K562 (cell line): ENCODE measurements around the gene CXCR3. TPM values are rescaled to one million over a fixed set of nuclear protein-coding genes. Genes with fewer than 3 reads are reported as not detected.

Source experiments
- ATAC-seq: fragments of 200-7000 bp; cut with Tn5 transposase; 3 replicates; pipeline ENCODE4 v1.9.1; 2020; ENCODE audit warnings: moderate library complexity
- BruUV-seq: library from RNA; stranded (reverse); fragments of 400-500 nt; replicated peaks from 2 replicates; lab custom pipeline; 2021; lab: Mats Ljungman, UMichigan
- CTCF ChIA-PET: fragments of 300-600 bp; formaldehyde crosslinking; extraction: SDS; loops from one replicate; lab custom pipeline; 2021; ENCODE audit warnings: low intra/inter-chr PET ratio; lab: Yijun Ruan, JAX
- POLR2A ChIA-PET: fragments of 300-600, 350-650 bp; sonication (Branson Sonifier 250); formaldehyde crosslinking; extraction: SDS; loops from one replicate; lab custom pipeline; 2021; ENCODE audit warnings: antibody characterized with exemption, inconsistent platforms; lab: Yijun Ruan, JAX
- DNase-seq, 4 experiments: peaks; one replicate each; pipeline versions ENCODE4 v3.0.0 to v3.0.0-alpha.2; 2011 to 2018; ENCODE audit warnings: low spot score in 3 of 4, mixed read lengths in 3 of 4; ENCODE audit errors: extremely low read depth in 1 of 4
- FAIRE-seq: peaks from 2 replicates; lab custom pipeline; 2011; peaks lifted over from hg19 to GRCh38; lab: Jason Lieb, UNC
- H2AFZ ChIP-seq: 2 replicates; pipeline ENCODE4 v1.6.0; 2011; ENCODE audit warnings: low read depth, low read length, control low read depth, inconsistent platforms
- H3K27ac ChIP-seq: fragments of 200-600 bp; 3 replicates; pipeline ENCODE4 v1.8.0; 2011; ENCODE audit warnings: low read depth, mild to moderate bottlenecking, control low read depth, inconsistent platforms, low read length, moderate library complexity, mixed read lengths; ENCODE audit errors: extremely low read depth
- H3K27me3 ChIP-seq, 2 experiments: fragments of 300-600 bp in 1 of 2; 2 replicates in 1 of 2; 3 replicates in 1 of 2; pipeline versions ENCODE4 v1.6.0 to v1.8.0; 2011; ENCODE audit warnings: inconsistent platforms in 2 of 2, low read length in 2 of 2, mild to moderate bottlenecking in 1 of 2, mixed read lengths in 1 of 2, moderate library complexity in 1 of 2; ENCODE audit not compliant: control insufficient read depth in 2 of 2, insufficient read depth in 2 of 2
- H3K36me3 ChIP-seq: fragments of 300-600 bp; 3 replicates; pipeline ENCODE4 v1.8.0; 2011; ENCODE audit warnings: mild to moderate bottlenecking, low read length, inconsistent platforms; ENCODE audit not compliant: control insufficient read depth, insufficient read depth
- H3K4me1 ChIP-seq, 2 experiments: fragments of 200-600 bp in 1 of 2; replicated peaks in 1 of 2; 2 replicates in 1 of 2; 3 replicates in 1 of 2; pipeline versions ENCODE4 v1.5.1 to v1.8.0; 2011; ENCODE audit warnings: inconsistent platforms in 2 of 2, low read length in 2 of 2, mild to moderate bottlenecking in 1 of 2, mixed read lengths in 1 of 2, moderate library complexity in 1 of 2; ENCODE audit not compliant: control insufficient read depth in 2 of 2, insufficient read depth in 2 of 2
- H3K4me2 ChIP-seq: 2 replicates; pipeline ENCODE4 v1.6.1; 2011; ENCODE audit warnings: low read length, control low read depth, inconsistent platforms, mixed read lengths; ENCODE audit not compliant: insufficient read depth
- H3K4me3 ChIP-seq: fragments of 200-600 bp; sonication (generic), shearing (Covaris generic); 2 replicates; pipeline ENCODE4 v1.5.1; 2016; ENCODE audit warnings: control low read depth, inconsistent platforms
- H3K79me2 ChIP-seq: fragments of 200-600 bp; 3 replicates; pipeline ENCODE4 v1.8.0; 2011; ENCODE audit warnings: low read length, inconsistent platforms; ENCODE audit not compliant: control insufficient read depth, insufficient read depth
- H3K9ac ChIP-seq, 2 experiments: 2 replicates each; pipeline versions ENCODE4 v1.6.0 to v1.6.1; 2011; ENCODE audit warnings: low read depth in 2 of 2, low read length in 2 of 2, control low read depth in 1 of 2, inconsistent platforms in 1 of 2, mild to moderate bottlenecking in 1 of 2, mixed read lengths in 1 of 2; ENCODE audit not compliant: insufficient read depth in 1 of 2
- H3K9me1 ChIP-seq: one replicate; pipeline ENCODE4 v1.6.0; 2011; ENCODE audit warnings: inconsistent platforms, mild to moderate bottlenecking, low read length, moderate library complexity; ENCODE audit not compliant: control insufficient read depth, insufficient read depth
- H3K9me3 ChIP-seq: replicated peaks from 2 replicates; pipeline ENCODE4 v1.5.1; 2011; ENCODE audit warnings: low read depth, low read length, inconsistent platforms; ENCODE audit not compliant: control insufficient read depth, insufficient read depth
- H4K20me1 ChIP-seq: replicated peaks from 2 replicates; pipeline ENCODE4 v1.6.1; 2011; ENCODE audit warnings: low read length, inconsistent platforms, mixed read lengths; ENCODE audit not compliant: control insufficient read depth, insufficient read depth
- ARID3B ChIP-seq: fragments of 250-450 bp; sonication (Bioruptor Pico); IDR thresholded peaks from 2 replicates; pipeline ENCODE4 v1.4.0; 2020; ENCODE audit warnings: borderline replicate concordance
- ATF1 ChIP-seq, 2 experiments: fragments of 450-650 bp in 1 of 2; IDR thresholded peaks; 2 replicates each; pipeline ENCODE4 v1.6.1; 2016; ENCODE audit warnings: missing compliant biosample characterization in 1 of 2, missing genetic modification characterization in 1 of 2
- EGR1 ChIP-seq: fragments of 450-650 bp; conservative IDR thresholded peaks from 2 replicates; pipeline ENCODE4 v1.6.1; 2017; ENCODE audit warnings: mild to moderate bottlenecking
- FOXJ2 ChIP-seq: fragments of 200-800 bp; sonication (Bioruptor generic); IDR thresholded peaks from 2 replicates; pipeline ENCODE4 v1.6.1; 2016; ENCODE audit warnings: missing genetic modification characterization, missing compliant biosample characterization
- KDM1A ChIP-seq, 2 experiments: fragments of 450-650 bp; IDR thresholded peaks; 2 replicates each; pipeline ENCODE4 v1.6.1; 2016; ENCODE audit warnings: mild to moderate bottlenecking in 2 of 2
- RERE ChIP-seq: sonication (generic); formaldehyde crosslinking; IDR thresholded peaks from 2 replicates; pipeline ENCODE4 v1.8.0; 2023; ENCODE audit warnings: missing genetic modification reagents, mild to moderate bottlenecking, borderline replicate concordance
- RFX7 ChIP-seq: fragments of 250-450 bp; sonication (Bioruptor Pico); IDR thresholded peaks from 2 replicates; pipeline ENCODE4 v1.5.1; 2021; ENCODE audit warnings: mild to moderate bottlenecking
- TAF7 ChIP-seq: fragments of 450-650 bp; IDR thresholded peaks from 2 replicates; pipeline ENCODE4 v1.6.1; 2016; ENCODE audit warnings: missing genetic modification characterization, missing compliant biosample characterization
- XRCC3 ChIP-seq: fragments of 450-650 bp; IDR thresholded peaks from 2 replicates; pipeline ENCODE4 v1.6.1; 2017; ENCODE audit warnings: mild to moderate bottlenecking, moderate library complexity
- ZNF354B ChIP-seq: fragments of 250-450 bp; sonication (Bioruptor Pico); IDR thresholded peaks from 2 replicates; pipeline ENCODE4 v1.4.0; 2020
- ZNF699 ChIP-seq: fragments of 250-450 bp; sonication (Bioruptor Pico); IDR thresholded peaks from 2 replicates; pipeline ENCODE4 v1.8.0; 2021; ENCODE audit warnings: mild to moderate bottlenecking, moderate library complexity; ENCODE audit not compliant: insufficient replicate concordance
- WGBS: fragments of 100-300 bp; shearing (Covaris generic); methylation state at CpG from one replicate; pipeline ENCODE4 v1.1.6; 2016; ENCODE audit warnings: low coverage, mixed read lengths; ENCODE audit not compliant: insufficient coverage; ENCODE audit errors: missing lambda C conversion rate; 5-methylcytosine and 5-hydroxymethylcytosine counted together
- in situ Hi-C: fragments of 300-500 bp; cut with MboI; formaldehyde crosslinking; loops from 4 replicates; pipeline ENCODE4 v1.15.0; 2018; ENCODE audit warnings: inconsistent platforms, mixed read lengths
- intact Hi-C: fragments of 100-400 bp; cut with micrococcal nuclease; formaldehyde crosslinking; loops from 2 replicates; pipeline ENCODE4 v1.14.2; 2022
- polyA plus RNA-seq, 8 experiments: library from polyadenylated mRNA; depleted of rRNA in 4 of 8; stranded (reverse) in 5 of 8; unstranded in 3 of 8; fragments of >200 nt; fragmentation: Nextera tagmentation in 2 of 8; fragmentation: Illumina TruSeq in 1 of 8; extraction: Ambion mirVana in 2 of 8; extraction: Trizol in 1 of 8; gene quantifications; 2 replicates each; pipeline versions ENCODE4 v1.2.1 to v1.2.3, GENCODE V29; 2011 to 2014; ENCODE audit warnings: inconsistent platforms in 1 of 8, missing spikeins in 1 of 8
- total RNA-seq, 7 experiments: library from RNA; depleted of rRNA in 6 of 7; stranded (reverse); fragments of >200 nt in 6 of 7; fragmentation: Illumina TruSeq in 2 of 7; extraction: Trizol in 2 of 7; gene quantifications; 2 replicates each; pipeline versions ENCODE4 v1.2.1 to v1.2.3, GENCODE V29; 2011 to 2021; ENCODE audit warnings: low replicate concordance in 1 of 7
- TF ChIP-seq, protein P1 (sequence below): fragments of 450-650 bp; IDR thresholded peaks from 2 replicates; pipeline ENCODE4 v1.6.1; 2016; ENCODE audit warnings: borderline replicate concordance

The CXCR3 gene
- total and polyA plus RNA-seq, 9 of the 15 experiments (the other 6 are each of a cell fraction or from before 2014, with no cell fraction given): not detected

DNA sequence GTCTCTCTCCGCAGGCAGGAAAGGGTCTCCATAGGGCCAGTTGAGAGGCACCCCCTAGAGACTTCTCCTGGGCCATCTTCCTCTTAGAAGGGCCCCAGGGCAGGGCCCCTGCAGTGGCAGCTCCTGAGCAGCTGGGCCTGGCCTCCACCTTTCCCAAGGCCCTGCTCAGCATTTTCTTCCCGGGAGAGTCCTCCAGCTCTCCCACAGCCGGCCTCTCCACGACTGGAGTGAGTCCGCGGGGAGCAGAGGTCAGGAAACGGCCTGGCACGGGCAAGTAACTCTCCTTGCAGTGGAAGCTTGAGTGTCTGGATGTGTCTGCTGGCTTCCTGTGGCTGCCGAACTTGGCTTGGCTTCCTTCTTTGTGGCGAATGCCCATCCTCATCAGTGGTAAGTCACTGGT, 47.4 kb upstream of the CXCR3 start (continued):
- no peak for TF ChIP-seq TAF7 (tag)
- TF ChIP-seq ATF1 (CRISPR knock-in tag; IDR thresholded peaks at IDR 0.05): no peak
- TF ChIP-seq ATF1 (tag; IDR thresholded peaks at IDR 0.05): no peak
- no peak for TF ChIP-seq RERE (CRISPR knock-in tag)
- TF ChIP-seq, all 486 proteins: peak for 0

DNA sequence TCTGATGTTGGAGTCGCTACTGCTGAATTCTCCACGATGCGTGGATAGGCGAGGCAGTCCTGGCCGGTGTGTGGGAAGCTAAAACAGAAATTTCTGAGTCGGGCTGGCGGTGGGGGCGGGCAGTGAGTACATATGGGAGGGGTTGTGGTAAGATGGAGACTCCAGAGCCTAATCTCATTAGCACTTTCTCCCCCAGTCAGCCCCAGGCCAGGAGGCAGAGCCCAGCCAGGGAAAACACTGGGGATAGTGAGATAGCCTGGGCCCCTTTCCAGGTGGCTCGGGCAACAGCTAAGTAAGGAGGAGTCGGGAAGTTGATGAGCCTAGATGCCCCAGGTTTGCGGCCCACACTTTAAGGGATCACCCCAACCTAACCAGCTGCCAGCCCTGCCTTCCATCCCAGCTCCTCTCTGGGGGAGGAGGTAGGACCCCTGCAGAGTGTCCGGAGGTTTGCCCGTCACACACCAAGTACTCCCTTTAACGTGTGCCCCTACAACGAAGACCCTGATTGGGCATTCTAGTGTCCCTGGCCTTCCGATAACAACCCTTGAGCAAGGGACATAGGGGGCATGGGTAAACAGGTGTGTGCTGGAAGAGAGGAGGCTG, 46.7 kb upstream of the CXCR3 start:
- in situ Hi-C loops (loop anchor here (25.0 kb wide), 1 partner anchor 197 kb away; no protein-coding TSS in a partner anchor), intact Hi-C loops (no loop called here)
- FAIRE-seq (no peak), ATAC-seq (no peak), DNase-seq (no peak)
- ChIA-PET POLR2A (interaction anchor here (0.6 kb wide), 1 partner anchor 42 kb away, joined by 4 read pairs; no protein-coding TSS in a partner anchor), CTCF (no interaction called here)
- H3K79me2 ChIP-seq: no peaks in the 10 kb centered on the region
- H3K27ac ChIP-seq: no peak overlapping the region
- no TSS peak for BruUV-seq
- H3K9me1 ChIP-seq: no peaks in the 10 kb centered on the region
- peaks cover 0 to 16% of the 10 kb centered on the region in 2 experiments; a peak in 3 of 5 replicates for H3K4me1 ChIP-seq
- 34% methylated on average over 7 of the region's 16 CpGs for WGBS
- no peak overlapping the region for H3K4me3 ChIP-seq
- H3K36me3 ChIP-seq: no peaks in the 10 kb centered on the region
- H3K4me2 ChIP-seq: no peak overlapping the region
- H4K20me1 ChIP-seq: no peaks in the 10 kb centered on the region
- peaks cover 4 to 31% of the 10 kb centered on the region in 2 experiments; a peak in 3 of 5 replicates for H3K27me3 ChIP-seq
- no peaks in the 10 kb centered on the region for H3K9me3 ChIP-seq
- H2AFZ ChIP-seq: no peak overlapping the region
- no peak overlapping the region for H3K9ac ChIP-seq
- TF ChIP-seq XRCC3 (no peak), ARID3B (CRISPR knock-in tag) (no peak), KDM1A (IDR thresholded peaks at IDR 0.05) (no peak), EGR1 (no peak), ZNF699 (CRISPR knock-in tag) (no peak), ZNF354B (CRISPR knock-in tag) (no peak), RFX7 (CRISPR knock-in tag) (no peak), FOXJ2 (tag) (no peak)
- TF ChIP-seq, protein P1, sequence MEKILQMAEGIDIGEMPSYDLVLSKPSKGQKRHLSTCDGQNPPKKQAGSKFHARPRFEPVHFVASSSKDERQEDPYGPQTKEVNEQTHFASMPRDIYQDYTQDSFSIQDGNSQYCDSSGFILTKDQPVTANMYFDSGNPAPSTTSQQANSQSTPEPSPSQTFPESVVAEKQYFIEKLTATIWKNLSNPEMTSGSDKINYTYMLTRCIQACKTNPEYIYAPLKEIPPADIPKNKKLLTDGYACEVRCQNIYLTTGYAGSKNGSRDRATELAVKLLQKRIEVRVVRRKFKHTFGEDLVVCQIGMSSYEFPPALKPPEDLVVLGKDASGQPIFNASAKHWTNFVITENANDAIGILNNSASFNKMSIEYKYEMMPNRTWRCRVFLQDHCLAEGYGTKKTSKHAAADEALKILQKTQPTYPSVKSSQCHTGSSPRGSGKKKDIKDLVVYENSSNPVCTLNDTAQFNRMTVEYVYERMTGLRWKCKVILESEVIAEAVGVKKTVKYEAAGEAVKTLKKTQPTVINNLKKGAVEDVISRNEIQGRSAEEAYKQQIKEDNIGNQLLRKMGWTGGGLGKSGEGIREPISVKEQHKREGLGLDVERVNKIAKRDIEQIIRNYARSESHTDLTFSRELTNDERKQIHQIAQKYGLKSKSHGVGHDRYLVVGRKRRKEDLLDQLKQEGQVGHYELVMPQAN: no peak
